HG03045 (cell line): ENCODE measurements around the gene CCL2.

Experiments used
- ATAC-seq: cut with Tn5 transposase; IDR thresholded peaks from one replicate; pipeline ENCODE4 v1.9.1; 2021; ENCODE audit warnings: mild to moderate bottlenecking, moderate library complexity; ENCODE audit not compliant: unreplicated experiment

CCL2 gene

GRCh38 chr17:34237458-34237857 lies 17.6 kb upstream of the CCL2 start:
- no peak for ATAC-seq

- no peak for ATAC-seq
Observed at GRCh38 chr17:34241062-34241461, 14.0 kb upstream of the CCL2 start.

DNA sequence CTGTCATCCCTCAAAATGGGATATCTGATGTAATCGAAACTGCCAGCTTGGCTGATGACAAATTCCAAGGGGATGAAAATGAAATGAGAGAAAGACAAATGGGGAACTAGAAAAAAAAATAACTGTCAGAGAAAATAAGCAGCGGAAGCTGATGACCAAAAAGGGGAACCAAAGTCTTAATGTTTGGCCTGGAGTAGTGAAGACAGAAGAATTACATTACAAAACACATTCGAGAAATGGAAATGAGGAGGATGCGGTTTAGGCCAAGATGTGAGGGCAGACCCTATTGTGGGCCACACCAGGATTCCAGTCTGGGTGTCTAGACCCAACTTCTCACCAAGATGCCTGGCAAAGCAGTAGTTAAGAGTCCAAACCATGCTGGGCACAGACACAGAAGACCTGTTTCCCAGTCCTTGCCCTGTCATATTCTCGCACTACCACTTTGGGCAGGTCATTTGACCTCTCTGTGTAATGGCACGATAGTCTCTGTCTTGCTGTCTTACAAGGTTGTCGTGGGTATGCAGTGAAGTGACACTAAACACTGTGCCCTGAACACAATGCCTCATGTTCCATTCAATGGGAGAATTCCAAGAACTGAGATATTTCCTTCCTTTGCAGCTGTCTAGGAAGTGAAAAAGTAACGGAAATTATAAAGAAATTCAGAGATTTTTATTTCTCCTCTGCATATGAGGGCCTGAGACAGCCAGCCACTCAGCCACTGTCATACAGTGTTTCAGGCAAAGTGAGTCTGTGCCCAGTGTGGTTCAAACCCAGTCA lies 12.3 kb upstream of the CCL2 start:
- ATAC-seq: no peak

DNA sequence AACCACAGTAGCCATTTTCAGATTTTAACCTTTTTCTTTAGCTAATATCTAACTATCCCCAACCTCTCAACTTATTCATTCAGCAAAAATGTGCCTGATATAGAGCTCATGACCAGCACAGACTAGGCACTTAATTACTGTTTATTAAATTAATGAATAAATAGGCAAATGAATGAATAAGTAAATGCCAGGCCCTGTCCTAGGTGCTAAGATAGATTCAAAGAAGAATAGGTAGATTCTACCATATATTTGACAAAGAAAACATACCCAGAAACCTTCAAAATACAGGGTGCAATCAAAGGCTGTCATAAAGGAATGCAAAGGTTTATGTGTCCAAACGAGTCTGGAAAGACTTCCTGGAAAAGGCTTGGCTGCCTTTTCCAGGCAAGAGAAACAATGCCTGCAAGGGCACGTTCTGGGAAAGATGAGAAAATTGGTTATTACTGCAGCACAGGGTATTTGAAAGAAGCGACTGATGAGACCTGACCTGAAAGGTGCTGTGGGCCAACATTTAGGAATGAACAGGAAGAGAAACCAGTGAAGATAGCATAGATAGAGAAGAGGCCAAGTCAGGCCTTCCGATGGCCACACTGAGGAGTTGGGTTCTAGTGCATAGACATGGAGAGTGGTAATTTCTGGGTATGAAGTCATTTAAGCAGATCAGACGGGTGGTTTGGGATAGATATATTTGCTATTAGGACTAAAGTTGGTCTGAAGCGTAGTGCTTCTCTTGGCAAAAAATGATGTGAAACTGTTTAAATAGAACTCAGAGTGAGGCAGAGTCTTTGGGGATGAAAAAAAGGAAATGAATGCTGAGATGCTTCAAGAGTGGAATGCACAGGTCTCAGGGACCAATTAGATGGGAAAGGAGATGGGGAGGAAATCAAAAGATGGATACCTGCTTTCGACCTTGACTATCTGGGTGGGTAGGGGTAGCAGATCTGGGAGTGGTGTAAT lies 11.4 kb upstream of the CCL2 start:
- no peak for ATAC-seq

GRCh38 chr17:34245351-34245905 lies 9.7 kb upstream of the CCL2 start:
- no peak for ATAC-seq

- no peak for ATAC-seq
Observed at GRCh38 chr17:34246446-34246845, 8.6 kb upstream of the CCL2 start.

- ATAC-seq: no peak
Observed at GRCh38 chr17:34246881-34247280, 8.2 kb upstream of the CCL2 start.

- no peak for ATAC-seq
Observed at GRCh38 chr17:34248511-34249024, 6.5 kb upstream of the CCL2 start.

GRCh38 chr17:34249061-34249460 lies 6.0 kb upstream of the CCL2 start:
- no peak for ATAC-seq

DNA sequence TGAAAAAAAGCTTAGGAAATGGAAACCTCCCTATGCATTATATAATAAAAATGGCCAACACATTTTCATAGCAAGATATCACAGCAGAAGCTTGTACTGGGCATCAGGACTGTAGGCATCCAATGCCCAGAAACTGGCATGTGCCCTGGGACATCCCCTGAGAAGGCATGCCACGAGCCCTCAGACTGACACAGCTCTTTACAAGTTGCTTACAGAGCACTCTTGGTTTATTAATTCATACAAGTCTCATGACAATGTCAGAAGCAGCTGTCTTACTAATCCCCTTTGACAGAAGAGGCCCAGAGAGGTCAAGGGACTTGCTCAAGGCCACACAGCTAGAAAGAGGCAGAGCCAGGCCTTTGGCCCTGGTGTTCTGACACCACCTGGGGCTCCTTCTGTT lies 5.6 kb upstream of the CCL2 start:
- ATAC-seq: no peak

DNA sequence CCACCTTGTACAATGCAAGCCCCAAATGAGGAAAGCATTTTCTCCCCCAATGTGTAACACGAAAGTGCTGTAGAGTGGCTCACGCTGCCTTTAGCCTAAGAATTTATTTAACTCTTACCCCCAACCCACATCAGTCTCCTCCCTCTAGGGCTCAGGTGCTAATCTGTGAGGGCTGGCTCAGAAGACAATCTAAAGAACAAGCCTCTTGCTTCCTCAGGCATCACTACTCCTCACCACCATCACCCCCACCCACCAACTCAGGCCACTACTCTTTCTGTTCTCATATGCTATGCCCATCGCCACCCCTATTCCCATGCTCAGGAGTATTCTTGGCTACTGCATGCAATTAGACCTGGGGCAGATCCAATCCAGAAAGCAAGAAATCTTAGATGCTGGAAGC lies 3.9 kb upstream of the CCL2 start:
- no peak for ATAC-seq

DNA sequence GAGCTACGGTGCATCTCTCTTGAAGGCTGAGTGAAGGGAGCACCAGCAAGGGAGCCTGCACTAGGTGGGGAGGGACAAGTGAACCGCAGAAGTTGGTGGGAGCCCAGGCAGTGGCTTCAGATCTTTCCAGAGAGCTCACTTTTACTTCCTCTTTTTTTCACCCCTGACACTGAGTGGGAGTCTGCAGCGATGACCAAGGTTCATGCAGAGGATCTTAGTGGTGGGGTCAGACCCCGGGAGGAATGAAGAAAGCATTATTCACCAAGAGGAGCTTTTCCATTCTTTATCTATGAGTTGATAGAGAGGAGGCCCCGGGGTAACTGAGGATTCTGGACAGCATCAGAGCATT lies 3.0 kb upstream of the CCL2 start:
- no peak for ATAC-seq

GRCh38 chr17:34252444-34253138 lies 2.5 kb upstream of the CCL2 start:
- no peak for ATAC-seq

DNA sequence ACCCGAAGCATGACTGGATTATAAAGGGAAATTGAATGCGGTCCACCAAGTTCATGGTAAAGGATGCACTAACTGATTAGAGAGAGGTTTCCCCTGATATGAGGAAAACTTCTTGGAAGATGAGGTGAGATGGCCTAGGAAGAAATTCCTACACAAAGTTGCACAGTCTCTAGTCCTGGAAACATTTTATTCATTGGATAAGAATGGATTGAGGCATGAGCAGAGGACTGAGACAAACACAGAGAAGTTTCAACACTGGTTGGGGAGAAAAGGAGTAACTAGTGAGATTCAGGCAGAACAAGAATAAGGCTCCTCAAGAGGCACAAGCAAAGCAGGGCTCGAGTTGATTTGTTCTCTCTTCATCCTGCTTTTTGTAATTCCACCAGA lies 2.0 kb upstream of the CCL2 start:
- ATAC-seq: no peak

- no peak for ATAC-seq
Observed at GRCh38 chr17:34254146-34254545, 939 bp upstream of the CCL2 start.

GRCh38 chr17:34255381-34255732 lies 272 bp downstream of the CCL2 start:
- no peak for ATAC-seq

DNA sequence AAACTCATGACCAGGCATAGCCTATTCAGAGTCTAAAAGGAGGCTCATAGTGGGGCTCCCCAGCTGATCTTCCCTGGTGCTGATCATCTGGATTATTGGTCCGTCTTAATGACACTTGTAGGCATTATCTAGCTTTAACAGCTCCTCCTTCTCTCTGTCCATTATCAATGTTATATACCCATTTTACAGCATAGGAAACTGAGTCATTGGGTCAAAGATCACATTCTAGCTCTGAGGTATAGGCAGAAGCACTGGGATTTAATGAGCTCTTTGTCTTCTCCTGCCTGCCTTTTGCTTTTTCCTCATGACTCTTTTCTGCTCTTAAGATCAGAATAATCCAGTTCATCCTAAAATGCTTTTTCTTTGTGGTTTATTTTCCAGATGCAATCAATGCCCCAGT lies 756 bp downstream of the CCL2 start:
- ATAC-seq: no peak

- ATAC-seq: no peak
Observed at GRCh38 chr17:34257299-34257985, 2.4 kb downstream of the CCL2 start.

DNA sequence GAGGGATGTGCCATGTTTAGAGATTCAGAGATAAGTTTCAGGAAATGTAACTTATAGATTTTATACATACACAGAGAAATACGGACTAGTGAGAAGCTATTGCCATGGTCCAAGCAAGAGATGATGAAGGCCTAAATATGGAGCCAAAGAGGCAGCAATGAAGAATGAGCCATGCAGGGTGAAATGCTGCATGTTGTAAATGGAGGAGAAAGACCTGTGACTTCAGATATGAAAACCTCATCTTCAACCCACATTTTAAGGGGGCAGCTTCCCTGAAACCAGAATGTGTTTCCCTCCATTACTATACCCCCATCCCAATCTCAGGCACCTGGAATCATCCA lies 2.9 kb downstream of the CCL2 start:
- ATAC-seq: no peak

GRCh38 chr17:34259146-34259545 lies 4.1 kb downstream of the CCL2 start:
- no peak for ATAC-seq

DNA sequence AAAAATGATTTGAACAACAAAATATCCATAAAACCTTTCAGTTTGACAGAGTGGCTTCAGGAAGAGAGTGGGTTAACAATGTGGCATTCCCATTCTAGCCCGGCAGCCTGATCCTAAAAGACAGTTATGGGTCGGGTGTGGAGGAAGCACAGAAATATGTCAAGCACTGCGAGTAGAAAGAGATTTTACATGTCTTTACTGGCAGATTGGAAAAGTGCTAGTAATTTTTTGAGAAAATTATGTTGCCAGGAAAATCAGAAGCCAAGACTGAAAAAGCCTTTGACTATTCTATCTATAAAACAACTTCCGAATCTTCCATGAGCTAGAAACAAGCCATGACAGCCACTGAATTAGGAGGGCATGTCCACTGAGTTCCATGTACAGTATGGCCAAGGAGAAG lies 5.8 kb downstream of the CCL2 start:
- no peak for ATAC-seq
